Aorta (tissue), 5 donors: ENCODE measurements around the gene TPD52L1. TPM values are rescaled to one million over a fixed set of nuclear protein-coding genes. Genes with fewer than 3 reads are reported as not detected.

Experiments
- ATAC-seq: fragments of 200-7000 bp; cut with Tn5 transposase; one replicate; pipeline ENCODE4 v1.9.1; 2022; ENCODE audit warnings: moderate library complexity; ENCODE audit not compliant: low FRiP score
- DNase-seq, 2 donors: peaks; one replicate each; pipeline ENCODE4 v3.0.0-alpha.2; 2020
- H3K27ac ChIP-seq, 2 donors: one replicate each; pipeline ENCODE4 v1.5.1; 2013; ENCODE audit warnings: low read length in 2 of 2, mild to moderate bottlenecking in 2 of 2, moderate library complexity in 2 of 2, control low read depth in 1 of 2, inconsistent platforms in 1 of 2, low read depth in 1 of 2
- H3K27me3 ChIP-seq, 2 donors: one replicate each; pipeline ENCODE4 v1.6.1; 2013; ENCODE audit warnings: control low read depth in 1 of 2, low read length in 1 of 2, mild to moderate bottlenecking in 1 of 2, moderate library complexity in 1 of 2; ENCODE audit not compliant: insufficient read depth in 2 of 2, control insufficient read depth in 1 of 2
- H3K36me3 ChIP-seq, 2 donors: one replicate each; pipeline ENCODE4 v1.6.1; 2013; ENCODE audit warnings: control low read depth in 1 of 2, low read length in 1 of 2, mild to moderate bottlenecking in 1 of 2; ENCODE audit not compliant: insufficient read depth in 2 of 2, control insufficient read depth in 1 of 2
- H3K4me1 ChIP-seq, 2 donors: one replicate each; pipeline ENCODE4 v1.6.1; 2013; ENCODE audit warnings: low read length in 2 of 2, control low read depth in 1 of 2, mild to moderate bottlenecking in 1 of 2, moderate library complexity in 1 of 2; ENCODE audit not compliant: insufficient read depth in 2 of 2, control insufficient read depth in 1 of 2
- H3K4me3 ChIP-seq, 2 donors: one replicate each; pipeline ENCODE4 v1.5.1; 2013; ENCODE audit warnings: low read length in 2 of 2, control low read depth in 1 of 2, mild to moderate bottlenecking in 1 of 2
- H3K9me3 ChIP-seq: one replicate; pipeline ENCODE4 v1.6.1; 2013; ENCODE audit warnings: mild to moderate bottlenecking, low read length; ENCODE audit not compliant: control insufficient read depth
- WGBS, 2 donors: extraction: QIAGEN DNeasy Blood & Tissue Kit; methylation state at CpG; one replicate each; pipeline ENCODE4 v1.1.7; 2013; 5-methylcytosine and 5-hydroxymethylcytosine counted together
- intact Hi-C, 2 donors: fragments of 100-400 bp; cut with DNase I; formaldehyde crosslinking; loops; one replicate each; pipeline versions ENCODE4 v1.14.2 to v1.15.0; 2022
- polyA plus RNA-seq, 2 donors: library from polyadenylated mRNA; stranded (reverse); fragments of 200-250 nt; gene quantifications; one replicate each; pipeline ENCODE4 v1.2.3, GENCODE V29; 2013
- total RNA-seq, 2 donors: library from RNA; stranded (reverse); fragmentation: NEBNext Ultra II Directional; extraction: Animal tissue kit (Norgen Biotek cat#: 25700); gene quantifications; one replicate each; pipeline ENCODE4 v1.2.1, GENCODE V29; 2021
- donor health status: healthy with polysubstance abuse.
- donor health status: Bipolar disorder and iron deficiency.
- donor health status: DM: no; HTN: no; CAD: no.
- donor health status: DM: no; HTN: no; CAD: no.
- donor health status: DM: yes; HTN: yes; CAD: no.

TPD52L1 gene
- total and polyA plus RNA-seq, 4 donors = 25.5 to 78.0 (median 46.5) TPM

- no peaks in the 10 kb centered on the region for H3K27me3 ChIP-seq
- WGBS, 2 donors = 92 to 100% methylated on average over 1 of the region's 1 CpG
- no peak overlapping the region for H3K27ac ChIP-seq
- DNase-seq (no peak), ATAC-seq (no peak)
- no peaks in the 10 kb centered on the region for H3K9me3 ChIP-seq
- no peaks in the 10 kb centered on the region for H3K36me3 ChIP-seq
- no peak overlapping the region for H3K4me3 ChIP-seq
- no peaks in the 10 kb centered on the region for H3K4me1 ChIP-seq
- intact Hi-C loops = loop anchor here (2.0 to 10.0 kb wide), 4 partner anchors 106 to 429 kb away; partner anchors contain the start of gene TPD52L1 (in 2 of the 2)
These were observed 149.9 kb downstream of the TPD52L1 start for GRCh38 chr6:125303512-125303854.

DNA sequence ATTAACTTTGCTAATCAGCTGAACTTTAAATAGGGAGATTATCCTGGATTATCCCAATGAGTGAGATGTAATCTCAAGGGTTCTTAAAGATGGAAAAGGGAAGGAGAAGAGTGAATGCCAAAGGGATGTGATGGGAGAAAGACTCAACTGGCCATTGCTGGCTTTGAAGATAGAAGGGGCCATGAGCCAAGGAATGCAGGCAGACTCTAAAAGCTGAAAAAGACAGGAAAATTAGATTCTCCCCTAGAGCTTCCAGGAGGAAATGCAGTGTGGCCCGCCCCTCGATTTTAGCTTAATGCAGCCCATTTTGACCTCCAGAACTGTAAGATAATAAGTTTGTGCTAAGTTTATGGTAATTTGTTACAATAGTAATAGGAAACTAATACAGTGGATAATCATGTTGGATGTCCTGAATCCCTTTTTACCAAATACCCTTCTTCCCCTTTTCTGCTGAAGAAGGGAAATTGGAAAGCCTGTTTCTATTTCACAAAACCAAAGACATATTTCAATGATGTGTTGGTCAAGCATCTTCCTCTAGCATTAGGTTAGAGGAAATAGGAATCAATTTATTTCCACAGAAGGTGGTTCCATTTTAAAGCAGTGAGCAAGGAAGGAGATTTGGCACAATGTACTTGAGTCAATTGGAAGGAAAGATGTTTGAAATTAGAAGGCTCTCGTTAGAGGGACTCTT is 151.5 kb downstream of the TPD52L1 start:
- ATAC-seq = no peak
- no peaks in the 10 kb centered on the region for H3K27me3 ChIP-seq
- no peak overlapping the region for H3K4me3 ChIP-seq
- intact Hi-C loops = loop anchor here (5.0 to 10.0 kb wide), 3 partner anchors 108 to 430 kb away; partner anchors contain the start of gene TPD52L1 (in 1 of the 2)
- H3K36me3 ChIP-seq = no peaks in the 10 kb centered on the region
- DNase-seq = no peak
- 96 to 97% methylated on average over 3 of the region's 3 CpGs for WGBS, 2 donors
- H3K4me1 ChIP-seq = no peaks in the 10 kb centered on the region
- no peak overlapping the region for H3K27ac ChIP-seq
- H3K9me3 ChIP-seq = no peaks in the 10 kb centered on the region

GRCh38 chr6:125306756-125307149 is 153.2 kb downstream of the TPD52L1 start:
- Histone ChIP-seq H3K27ac (no peak overlapping the region), H3K36me3 (no peaks in the 10 kb centered on the region), H3K9me3 (no peaks in the 10 kb centered on the region), H3K27me3 (no peaks in the 10 kb centered on the region), H3K4me3 (no peak overlapping the region), H3K4me1 (peaks cover 0 to 2% of the 10 kb centered on the region in 2 donors)
- intact Hi-C loops = loop anchor here in 1 of 2 donors (10.0 kb wide), 1 partner anchor 432 kb away; no protein-coding TSS in a partner anchor
- ATAC-seq (no peak), DNase-seq (no peak)
- WGBS, 2 donors = 85 to 86% methylated on average over 3 of the region's 3 CpGs

DNA sequence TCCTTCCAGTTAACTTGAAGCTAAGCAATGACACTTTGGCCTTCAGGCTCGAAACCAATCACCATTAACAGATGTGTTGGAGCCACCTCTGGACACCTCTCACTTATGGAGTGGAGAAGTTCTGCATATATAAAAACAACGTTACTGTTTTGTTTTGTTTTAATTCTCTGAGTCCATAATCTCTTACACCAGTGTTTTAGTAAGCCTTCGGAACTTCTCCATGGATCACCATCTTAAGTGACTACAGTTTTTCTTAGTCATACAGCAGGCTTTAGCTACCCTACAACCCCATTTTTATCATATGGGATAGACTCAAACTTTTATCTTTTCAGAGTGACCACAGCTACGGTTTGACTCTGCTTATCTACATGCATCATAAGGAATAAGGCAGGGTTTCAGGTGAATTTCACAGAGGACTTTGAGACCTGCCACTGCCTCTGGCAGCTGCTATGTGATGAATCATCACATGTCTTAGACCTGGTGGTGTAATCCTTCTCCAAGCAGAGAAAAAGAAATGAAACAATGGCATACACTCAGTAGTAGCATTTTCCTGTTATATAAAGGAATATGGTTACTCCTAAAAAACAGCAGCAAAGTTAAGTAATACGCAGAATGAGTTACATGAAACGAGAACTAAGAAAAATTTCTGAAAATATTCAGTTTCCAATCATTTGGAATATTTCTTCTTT is 153.7 kb downstream of the TPD52L1 start:
- no peaks in the 10 kb centered on the region for H3K9me3 ChIP-seq
- H3K4me3 ChIP-seq = no peak overlapping the region
- peaks cover 0 to 2% of the 10 kb centered on the region in 2 donors for H3K4me1 ChIP-seq
- no peaks in the 10 kb centered on the region for H3K27me3 ChIP-seq
- H3K36me3 ChIP-seq = no peaks in the 10 kb centered on the region
- DNase-seq (no peak), ATAC-seq (no peak)
- intact Hi-C loops = loop anchor here in 1 of 2 donors (10.0 kb wide), 1 partner anchor 432 kb away; no protein-coding TSS in a partner anchor
- 80 to 84% methylated on average over 6 of the region's 6 CpGs for WGBS, 2 donors
- H3K27ac ChIP-seq = no peak overlapping the region

- Histone ChIP-seq H3K9me3 (no peaks in the 10 kb centered on the region), H3K36me3 (no peaks in the 10 kb centered on the region), H3K4me3 (no peak overlapping the region), H3K27me3 (no peaks in the 10 kb centered on the region), H3K27ac (no peak overlapping the region), H3K4me1 (peaks cover 0 to 2% of the 10 kb centered on the region in 2 donors)
- DNase-seq (no peak), ATAC-seq (no peak)
- intact Hi-C loops = loop anchor here in 1 of 2 donors (10.0 kb wide), 1 partner anchor 433 kb away; no protein-coding TSS in a partner anchor
- WGBS, 2 donors = 54 to 56% methylated on average over 6 of the region's 6 CpGs
These were observed 154.5 kb downstream of the TPD52L1 start for GRCh38 chr6:125307964-125308615.

DNA sequence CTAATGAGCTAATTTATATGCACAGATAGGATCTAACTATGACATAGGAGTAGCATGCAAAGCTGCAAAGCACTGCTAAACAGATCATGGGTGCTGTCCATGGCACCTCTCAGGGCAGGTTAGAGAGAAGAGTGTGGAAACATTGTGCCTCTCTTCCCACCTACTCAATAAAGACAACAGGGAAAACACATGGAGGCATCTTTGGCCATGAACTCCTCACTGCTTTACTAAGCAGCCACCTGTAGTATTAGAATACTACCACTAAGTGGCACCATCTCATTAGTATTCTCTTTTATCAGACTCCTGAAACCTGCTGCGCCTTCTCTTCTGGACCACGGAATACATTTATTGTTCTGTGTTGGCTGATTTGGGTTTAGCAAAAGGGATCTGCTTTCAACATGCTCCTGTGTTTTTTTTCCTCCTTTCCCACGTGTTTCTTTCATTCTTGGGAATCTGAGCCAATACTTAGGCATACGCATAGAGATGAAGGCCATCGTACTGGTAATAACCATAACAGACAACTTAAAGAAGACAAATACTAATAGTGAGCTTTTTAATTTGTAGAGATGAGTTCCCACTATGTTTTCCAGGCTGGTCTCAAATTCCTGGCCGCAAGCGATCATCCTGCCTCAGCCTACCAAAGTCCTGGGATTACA is 157.5 kb downstream of the TPD52L1 start:
- no peak overlapping the region for H3K4me3 ChIP-seq
- H3K27me3 ChIP-seq = no peaks in the 10 kb centered on the region
- ATAC-seq (peak; percentile 90), DNase-seq (no peak)
- H3K36me3 ChIP-seq = no peaks in the 10 kb centered on the region
- peaks cover 2% of the 10 kb centered on the region in 2 donors for H3K4me1 ChIP-seq
- H3K9me3 ChIP-seq = no peaks in the 10 kb centered on the region
- 16 to 22% methylated on average over 7 of the region's 7 CpGs for WGBS, 2 donors
- no peak overlapping the region for H3K27ac ChIP-seq
- intact Hi-C loops = loop anchor here (2.0 to 10.0 kb wide), 4 partner anchors 264 to 661 kb away; partner anchors contain the start of gene HINT3 (in 1 of the 2)

DNA sequence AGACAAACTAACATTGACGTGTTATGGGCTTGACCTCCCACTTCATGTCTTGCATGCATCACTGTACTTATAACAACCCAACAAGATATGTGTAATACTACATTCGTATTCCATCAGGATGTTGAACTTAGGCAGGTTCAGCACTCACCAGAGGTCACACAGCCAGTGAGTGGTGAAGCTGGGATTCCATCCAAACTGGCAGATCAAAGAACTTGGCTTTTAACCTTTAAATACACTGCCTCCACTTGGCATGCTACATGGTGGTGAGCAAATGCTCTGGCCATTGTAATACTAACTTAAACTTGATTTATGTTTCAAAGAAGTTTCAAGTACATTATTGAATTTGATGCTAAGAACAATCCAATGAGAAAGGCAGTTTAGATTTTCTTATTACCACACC is 158.9 kb downstream of the TPD52L1 start:
- ATAC-seq = no peak
- Histone ChIP-seq H3K27me3 (no peaks in the 10 kb centered on the region), H3K36me3 (no peaks in the 10 kb centered on the region), H3K27ac (no peak overlapping the region), H3K4me1 (peaks cover 2% of the 10 kb centered on the region in 2 donors), H3K4me3 (no peak overlapping the region), H3K9me3 (no peaks in the 10 kb centered on the region)
- intact Hi-C loops = loop anchor here (2.0 to 10.0 kb wide), 4 partner anchors 262 to 660 kb away; partner anchors contain the start of gene HINT3 (in 1 of the 2)
- WGBS, 2 donors = 20 to 25% methylated on average over 2 of the region's 2 CpGs
- DNase-seq = no peak

DNA sequence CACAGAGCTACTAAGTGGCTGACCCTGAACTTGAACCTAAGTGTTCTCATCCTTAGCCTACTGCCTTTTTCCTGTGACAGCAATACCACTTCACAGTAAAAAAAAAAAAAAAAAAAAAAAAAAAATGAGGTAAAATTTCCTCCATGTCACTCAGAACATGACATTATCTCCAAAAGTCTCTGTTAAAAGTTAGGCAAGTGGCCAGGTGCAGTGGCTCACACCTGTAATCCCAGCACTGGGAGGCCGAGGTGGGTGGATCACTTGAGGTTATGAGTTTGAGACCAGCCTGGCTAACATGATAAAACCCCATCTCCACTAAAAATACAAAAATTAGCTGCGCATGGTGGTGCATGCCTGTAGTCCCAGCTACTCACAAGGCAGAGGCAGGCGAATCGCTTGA is 159.4 kb downstream of the TPD52L1 start:
- intact Hi-C loops = loop anchor here (2.0 to 10.0 kb wide), 4 partner anchors 262 to 659 kb away; partner anchors contain the start of gene HINT3 (in 1 of the 2)
- no peak overlapping the region for H3K27ac ChIP-seq
- peaks cover 2% of the 10 kb centered on the region in 2 donors for H3K4me1 ChIP-seq
- H3K4me3 ChIP-seq = no peak overlapping the region
- ATAC-seq (no peak), DNase-seq (no peak)
- no peaks in the 10 kb centered on the region for H3K36me3 ChIP-seq
- 87% methylated on average over 4 of the region's 4 CpGs for WGBS, 2 donors
- H3K9me3 ChIP-seq = no peaks in the 10 kb centered on the region
- no peaks in the 10 kb centered on the region for H3K27me3 ChIP-seq
